Fibroblast of mammary gland (primary cell): ENCODE results near the gene MUC5AC.
"Not testable (repeated sequence)": the region's sequence is repeated elsewhere in the genome, so short reads cannot be mapped to it uniquely, and the experiment has no call there.

ENCODE experiments used
- DNase-seq: peaks from one replicate; pipeline ENCODE4 v3.0.0-alpha.2; 2010; ENCODE audit warnings: low read depth
- H3K4me3 ChIP-seq: 2 replicates; pipeline ENCODE4 v1.5.1; 2011; ENCODE audit warnings: low read depth, mild to moderate bottlenecking, low read length, moderate library complexity; ENCODE audit not compliant: control insufficient read depth
- TF ChIP-seq, protein P1 (sequence below): conservative IDR thresholded peaks from 2 replicates; pipeline ENCODE4 v1.5.1; 2011; ENCODE audit warnings: low read depth, low read length, inconsistent platforms; ENCODE audit not compliant: control insufficient read depth, insufficient read depth

Gene MUC5AC

GRCh38 chr11:1171985-1172728 lies 14.4 kb downstream of the MUC5AC start:
- DNase-seq = no peak
- TF ChIP-seq, protein P1, sequence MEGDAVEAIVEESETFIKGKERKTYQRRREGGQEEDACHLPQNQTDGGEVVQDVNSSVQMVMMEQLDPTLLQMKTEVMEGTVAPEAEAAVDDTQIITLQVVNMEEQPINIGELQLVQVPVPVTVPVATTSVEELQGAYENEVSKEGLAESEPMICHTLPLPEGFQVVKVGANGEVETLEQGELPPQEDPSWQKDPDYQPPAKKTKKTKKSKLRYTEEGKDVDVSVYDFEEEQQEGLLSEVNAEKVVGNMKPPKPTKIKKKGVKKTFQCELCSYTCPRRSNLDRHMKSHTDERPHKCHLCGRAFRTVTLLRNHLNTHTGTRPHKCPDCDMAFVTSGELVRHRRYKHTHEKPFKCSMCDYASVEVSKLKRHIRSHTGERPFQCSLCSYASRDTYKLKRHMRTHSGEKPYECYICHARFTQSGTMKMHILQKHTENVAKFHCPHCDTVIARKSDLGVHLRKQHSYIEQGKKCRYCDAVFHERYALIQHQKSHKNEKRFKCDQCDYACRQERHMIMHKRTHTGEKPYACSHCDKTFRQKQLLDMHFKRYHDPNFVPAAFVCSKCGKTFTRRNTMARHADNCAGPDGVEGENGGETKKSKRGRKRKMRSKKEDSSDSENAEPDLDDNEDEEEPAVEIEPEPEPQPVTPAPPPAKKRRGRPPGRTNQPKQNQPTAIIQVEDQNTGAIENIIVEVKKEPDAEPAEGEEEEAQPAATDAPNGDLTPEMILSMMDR = no peak
- no peak overlapping the region for H3K4me3 ChIP-seq

- no peak overlapping the region for H3K4me3 ChIP-seq
- TF ChIP-seq, protein P1 = no peak
- DNase-seq = no peak
These were observed 15.0 kb downstream of the MUC5AC start for GRCh38 chr11:1172729-1173117.

- H3K4me3 ChIP-seq, DNase-seq: not testable (repeated sequence)
These were observed 15.6 kb downstream of the MUC5AC start for GRCh38 chr11:1173396-1173795.

- H3K4me3 ChIP-seq = no peak overlapping the region
- no peak for DNase-seq
- TF ChIP-seq, protein P1 = no peak
These were observed 17.0 kb downstream of the MUC5AC start for GRCh38 chr11:1174441-1175370.

DNA sequence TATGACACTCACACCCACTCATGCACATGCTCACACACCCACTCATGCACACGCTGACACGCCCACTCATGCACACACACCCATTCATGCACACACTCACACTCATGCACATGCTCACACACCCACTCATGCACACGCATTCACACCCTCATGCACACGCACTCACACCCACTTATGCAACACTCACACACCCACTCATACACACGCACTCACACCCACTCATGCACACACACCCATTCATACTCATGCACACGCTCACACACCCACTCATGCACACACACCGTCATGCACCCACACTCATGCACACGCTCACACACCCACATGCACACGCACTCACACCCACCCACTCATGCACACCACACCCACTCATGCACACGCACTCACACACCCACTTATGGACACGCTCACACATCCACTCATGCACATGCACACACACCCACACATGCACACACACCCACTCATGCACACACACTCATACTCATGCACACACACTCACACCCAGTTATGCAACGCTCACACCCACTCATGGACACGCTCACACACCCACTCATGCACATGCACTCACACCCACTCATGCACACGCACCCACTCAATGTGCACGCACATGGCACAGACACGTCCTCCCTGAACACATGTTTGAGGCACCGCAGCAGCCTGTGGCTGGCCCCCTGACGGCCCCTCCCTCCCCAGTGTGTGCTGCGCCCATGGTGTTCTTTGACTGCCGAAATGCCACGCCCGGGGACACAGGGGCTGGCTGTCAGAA lies 17.9 kb downstream of the MUC5AC start:
- no peak for DNase-seq
- TF ChIP-seq, protein P1 = no peak
- no peak overlapping the region for H3K4me3 ChIP-seq

- no peak for DNase-seq
- TF ChIP-seq, protein P1 = no peak
- H3K4me3 ChIP-seq = no peak overlapping the region
These were observed 18.7 kb downstream of the MUC5AC start for GRCh38 chr11:1176224-1177019.
